Heart left ventricle (tissue), 16 donors: ENCODE data around the gene GRPEL2. TPM values are rescaled to one million over a fixed set of nuclear protein-coding genes. Genes with fewer than 3 reads are reported as not detected.

Experiments
- ATAC-seq, 4 donors: fragments of 200-7000 bp; cut with Tn5 transposase; one replicate each; pipeline ENCODE4 v1.9.1; 2020 to 2022; ENCODE audit warnings: moderate library complexity in 4 of 4, mild to moderate bottlenecking in 3 of 4, moderate number of reproducible peaks in 1 of 4
- DNase-seq, 5 donors: peaks; one replicate each; pipeline ENCODE4 v3.0.0-alpha.2; 2020
- H3K27ac ChIP-seq, 12 donors: fragments of 200-600 bp; sonication (generic) in 4 of 12; one replicate each; pipeline versions ENCODE4 v1.5.0 to v1.8.0; 2016 to 2022; ENCODE audit warnings: mild to moderate bottlenecking in 2 of 12
- H3K27me3 ChIP-seq, 9 donors: fragments of 200-600 bp; sonication (generic) in 2 of 9; one replicate each; pipeline versions ENCODE4 v1.5.1 to v1.8.0; 2016 to 2022; ENCODE audit warnings: mild to moderate bottlenecking in 3 of 9
- H3K36me3 ChIP-seq, 9 donors: fragments of 200-600 bp; sonication (generic) in 2 of 9; one replicate each; pipeline versions ENCODE4 v1.5.0 to v1.8.0; 2018 to 2022; ENCODE audit warnings: mild to moderate bottlenecking in 2 of 9
- H3K4me1 ChIP-seq, 12 donors: fragments of 200-600 bp; sonication (generic) in 4 of 12; one replicate each; pipeline versions ENCODE4 v1.5.0 to v1.8.0; 2016 to 2022; ENCODE audit warnings: mild to moderate bottlenecking in 3 of 12
- H3K4me3 ChIP-seq, 12 donors: fragments of 200-600 bp; sonication (generic) in 4 of 12; one replicate each; pipeline versions ENCODE4 v1.5.0 to v1.8.0; 2017 to 2022; ENCODE audit warnings: mild to moderate bottlenecking in 9 of 12, moderate library complexity in 4 of 12
- H3K9me3 ChIP-seq, 12 donors: fragments of 200-600 bp; sonication (generic) in 4 of 12; one replicate each; pipeline versions ENCODE4 v1.5.0 to v1.8.0; 2016 to 2022; ENCODE audit warnings: mild to moderate bottlenecking in 1 of 12
- CTCF ChIP-seq, 12 donors: fragments of 200-600 bp; sonication (generic) in 4 of 12; IDR thresholded peaks; one replicate each; pipeline versions ENCODE4 v1.5.0 to v1.8.0; 2018 to 2022; ENCODE audit warnings: antibody characterized with exemption in 12 of 12, mild to moderate bottlenecking in 5 of 12
- POLR2A ChIP-seq, 2 donors: fragments of 450-650 bp; IDR thresholded peaks; one replicate each; pipeline ENCODE4 v1.6.1; 2017; ENCODE audit warnings: antibody characterized with exemption in 2 of 2, mild to moderate bottlenecking in 2 of 2, moderate library complexity in 2 of 2
- WGBS, 4 donors: extraction: QIAGEN DNeasy Blood & Tissue Kit in 2 of 4; methylation state at CpG; one replicate each; pipeline versions ENCODE4 v1.1.5 to v1.1.7; 2013 to 2018; 5-methylcytosine and 5-hydroxymethylcytosine counted together
- intact Hi-C, 10 donors: fragments of 100-400 bp; cut with DNase I; formaldehyde crosslinking; loops; one replicate each; pipeline versions ENCODE4 v1.11.1 to v1.14.2; 2022
- polyA plus RNA-seq, 2 donors: library from polyadenylated mRNA; stranded (reverse); fragments of 200-250 nt; gene quantifications; one replicate each; pipeline ENCODE4 v1.2.3, GENCODE V29; 2013
- total RNA-seq, 9 donors: library from RNA; depleted of rRNA in 2 of 9; stranded (reverse); fragments of >200 nt in 2 of 9; fragmentation: NEBNext Ultra II Directional in 3 of 9; extraction: Animal tissue kit (Norgen Biotek cat#: 25700) in 3 of 9; gene quantifications; one replicate each; pipeline versions ENCODE4 v1.1.0 to v1.2.4, GENCODE V29; 2016 to 2023
- donor health status: ischemic (EF 13 %, LVEDD 7.1; RV severe dilation, severe dysfunction).
- donor health status: healthy with polysubstance abuse.
- donor health status: DM: no; HTN: yes; CAD: no.
- donor health status: DM: no; HTN: no; CAD: no.
- donor health status: ischemic (EF 25% LVEDD 6.9; RV normal size, moderate dysfunction).
- donor health status: ischemic (EF 25% LVEDD 5.7; RV mildly dilated, moderate dysfunction).
- donor health status: healthy.
- donor health status: DM: yes; HTN: yes; CAD: no.
- donor health status: ischemic (EF 35%, LVEDD 5.7; RV mildly dilated, moderate dysfunction).
- donor health status: nonischemic (EF 11% LVEDD 7.7; RV severe dilation, severe dysfunction).
- donor health status: DM: yes; HTN: yes; CAD: no.
- donor health status: PGD.
- donor health status: ischemic (EF 29% LVEDD 5.4; RV normal size, mild dysfunction).
- donor health status: nonischemic (EF 23%, LVEDD 6.1; RV moderate dilation, normal function).

Gene GRPEL2
- total and polyA plus RNA-seq, 11 donors: 5.1 to 14.0 (median 9.3) TPM

- DNase-seq (no peak), ATAC-seq (no peak)
- 75 to 80% (median 77%) methylated on average over 6 of the region's 6 CpGs for WGBS, 4 donors
- intact Hi-C loops: loop anchor here in 1 of 10 donors (5.0 kb wide), 1 partner anchor 37 kb away; the partner anchor contains the start of gene AFAP1L1
- no peaks in the 10 kb centered on the region for H3K27me3 ChIP-seq
- no peak for TF ChIP-seq POLR2A (IDR thresholded peaks at IDR 0.05)
- TF ChIP-seq CTCF (IDR thresholded peaks at IDR 0.05): no peak
- H3K4me1 ChIP-seq: peaks cover 0 to 45% (median 10%) of the 10 kb centered on the region in 12 donors
- no peaks in the 10 kb centered on the region for H3K9me3 ChIP-seq
- peak overlapping the region in 6 of 12 donors; percentile 6 to 55 (median 48) for H3K27ac ChIP-seq
- H3K36me3 ChIP-seq: peaks cover 0 to 97% (median 80%) of the 10 kb centered on the region in 9 donors
- H3K4me3 ChIP-seq: no peak overlapping the region
These were observed 35.9 kb upstream of the GRPEL2 start for GRCh38 chr5:149309354-149309753.

GRCh38 chr5:149310488-149310887, 34.8 kb upstream of the GRPEL2 start:
- Histone ChIP-seq H3K27ac (peak overlapping the region in 6 of 12 donors; percentile 32 to 55 (median 48)), H3K27me3 (no peaks in the 10 kb centered on the region), H3K9me3 (no peaks in the 10 kb centered on the region), H3K36me3 (peaks cover 0 to 97% (median 72%) of the 10 kb centered on the region in 9 donors), H3K4me3 (no peak overlapping the region), H3K4me1 (peaks cover 0 to 38% (median 7%) of the 10 kb centered on the region in 12 donors)
- TF ChIP-seq POLR2A (IDR thresholded peaks at IDR 0.05) (no peak), CTCF (IDR thresholded peaks at IDR 0.05) (no peak)
- WGBS, 4 donors: 73 to 84% (median 82%) methylated on average over 4 of the region's 4 CpGs
- ATAC-seq: no peak
- DNase-seq: no peak
- intact Hi-C loops: loop anchor here in 1 of 10 donors (10.0 kb wide), 1 partner anchor 254 kb away; no protein-coding TSS in a partner anchor

- peak overlapping the region in 8 of 12 donors; percentile 6 to 69 (median 42) for H3K27ac ChIP-seq
- WGBS, 4 donors: 61 to 75% (median 62%) methylated on average over 10 of the region's 10 CpGs
- ATAC-seq (peak; percentile 7 to 51 (median 23)), DNase-seq (peak in 4 of 5 donors; percentile 40 to 68 (median 54))
- TF ChIP-seq CTCF (IDR thresholded peaks at IDR 0.05) (no peak), POLR2A (IDR thresholded peaks at IDR 0.05) (no peak)
- no peaks in the 10 kb centered on the region for H3K9me3 ChIP-seq
- no peak overlapping the region for H3K4me3 ChIP-seq
- no peaks in the 10 kb centered on the region for H3K27me3 ChIP-seq
- peaks cover 0 to 100% (median 74%) of the 10 kb centered on the region in 9 donors for H3K36me3 ChIP-seq
- intact Hi-C loops: loop anchor here in 1 of 10 donors (10.0 kb wide), 1 partner anchor 254 kb away; no protein-coding TSS in a partner anchor
- H3K4me1 ChIP-seq: peaks cover 0 to 38% (median 7%) of the 10 kb centered on the region in 12 donors
These were observed 34.2 kb upstream of the GRPEL2 start for GRCh38 chr5:149310947-149311658.

- Histone ChIP-seq H3K36me3 (peaks cover 0 to 99% (median 58%) of the 10 kb centered on the region in 9 donors), H3K9me3 (no peaks in the 10 kb centered on the region), H3K27ac (peak overlapping the region in 7 of 12 donors; percentile 6 to 37 (median 24)), H3K4me1 (peaks cover 0 to 40% (median 7%) of the 10 kb centered on the region in 12 donors), H3K27me3 (no peaks in the 10 kb centered on the region), H3K4me3 (no peak overlapping the region)
- intact Hi-C loops: loop anchor here in 1 of 10 donors (10.0 kb wide), 1 partner anchor 252 kb away; no protein-coding TSS in a partner anchor
- peak in 2 of 4 donors; percentile 23 to 48 for ATAC-seq
- WGBS, 4 donors: 50 to 69% (median 66%) methylated on average over 6 of the region's 6 CpGs
- DNase-seq: no peak
- no peak for TF ChIP-seq POLR2A (IDR thresholded peaks at IDR 0.05)
These were observed 32.0 kb upstream of the GRPEL2 start for GRCh38 chr5:149313151-149313841.
